IPS DF 19.7 (cell line): Measurements from ENCODE around the gene CC2D2B.

Source experiments
- DNase-seq: peaks from one replicate; pipeline ENCODE4 v3.0.0-alpha.2; 2013; ENCODE audit warnings: low read depth, low spot score

The CC2D2B gene

GRCh38 chr10:96073722-96074121 is 165.9 kb downstream of the CC2D2B start:
- DNase-seq, result no peak

GRCh38 chr10:96074776-96075175 is 167.0 kb downstream of the CC2D2B start:
- DNase-seq, result no peak

- no peak for DNase-seq
Measured at GRCh38 chr10:96075977-96076376, 168.2 kb downstream of the CC2D2B start.

- no peak for DNase-seq
Measured at GRCh38 chr10:96077156-96077555, 169.4 kb downstream of the CC2D2B start.

- no peak for DNase-seq
Measured at GRCh38 chr10:96082153-96082552, 174.4 kb downstream of the CC2D2B start.
